IMR-90 (cell line): ENCODE data around the gene PHF11. TPM values are rescaled to one million over a fixed set of nuclear protein-coding genes. Genes with fewer than 3 reads are reported as not detected.

ENCODE experiments used
- ATAC-seq: fragments of 200-7000 bp; cut with Tn5 transposase; 2 replicates; pipeline ENCODE4 v1.9.1; 2020; ENCODE audit warnings: low read depth, mild to moderate bottlenecking, moderate library complexity
- BruUV-seq: library from RNA; stranded (reverse); fragments of 400-500 nt; replicated peaks from 2 replicates; lab custom pipeline; 2021; lab: Mats Ljungman, UMichigan
- CTCF ChIA-PET: fragments of 300-600 bp; formaldehyde crosslinking; extraction: SDS; loops from one replicate; lab custom pipeline; 2021; ENCODE audit warnings: antibody characterized with exemption; lab: Yijun Ruan, JAX
- POLR2A ChIA-PET: fragments of 300-600 bp; sonication (Branson Sonifier 250); formaldehyde crosslinking; loops from one replicate; lab custom pipeline; 2022; ENCODE audit warnings: antibody characterized with exemption; ENCODE audit not compliant: unreplicated experiment; lab: Charles Lee
- DNase-seq: peaks from one replicate; pipeline ENCODE4 v3.0.0; 2013
- H2AFZ ChIP-seq: replicated peaks from 2 replicates; pipeline ENCODE3; 2013; ENCODE audit warnings: low read length, mild to moderate bottlenecking; ENCODE audit not compliant: poor library complexity
- H2AK5ac ChIP-seq: 2 replicates; pipeline ENCODE4 v1.6.1; 2013; ENCODE audit warnings: low read depth, low read length, inconsistent platforms
- H2AK9ac ChIP-seq: replicated peaks from 2 replicates; pipeline ENCODE3; 2013; ENCODE audit warnings: mild to moderate bottlenecking, low read depth, low read length, moderate library complexity; ENCODE audit not compliant: poor library complexity
- H2BK120ac ChIP-seq: 2 replicates; pipeline ENCODE4 v1.6.1; 2013; ENCODE audit warnings: low read depth, low read length, inconsistent platforms
- H2BK15ac ChIP-seq: 3 replicates; pipeline ENCODE4 v1.6.1; 2013; ENCODE audit warnings: low read depth, low read length, inconsistent platforms
- H2BK20ac ChIP-seq: 2 replicates; pipeline ENCODE4 v1.6.1; 2013; ENCODE audit warnings: low read depth, mild to moderate bottlenecking, inconsistent platforms, low read length, moderate library complexity
- H2BK5ac ChIP-seq: 2 replicates; pipeline ENCODE4 v1.6.1; 2013; ENCODE audit warnings: mild to moderate bottlenecking, low read depth, low read length, inconsistent platforms; ENCODE audit not compliant: poor library complexity, severe bottlenecking
- H3K14ac ChIP-seq: replicated peaks from 2 replicates; pipeline ENCODE4 v1.6.1; 2013; ENCODE audit warnings: low read depth, low read length, inconsistent platforms
- H3K18ac ChIP-seq: 2 replicates; pipeline ENCODE4 v1.6.1; 2013; ENCODE audit warnings: low read depth, low read length, control low read depth
- H3K23ac ChIP-seq: 2 replicates; pipeline ENCODE4 v1.6.1; 2013; ENCODE audit warnings: low read depth, low read length, inconsistent platforms
- H3K27ac ChIP-seq: 2 replicates; pipeline ENCODE4 v1.5.1; 2013; ENCODE audit warnings: mild to moderate bottlenecking, control low read depth, low read length; ENCODE audit not compliant: insufficient read depth
- H3K27me3 ChIP-seq: 2 replicates; pipeline ENCODE4 v1.6.1; 2013; ENCODE audit warnings: low read length; ENCODE audit not compliant: control insufficient read depth, insufficient read depth
- H3K36me3 ChIP-seq: 2 replicates; pipeline ENCODE4 v1.6.1; 2013; ENCODE audit warnings: low read length, mixed read lengths; ENCODE audit not compliant: control insufficient read depth, insufficient read depth
- H3K4ac ChIP-seq: 2 replicates; pipeline ENCODE4 v1.6.1; 2013; ENCODE audit warnings: low read depth, low read length, inconsistent platforms
- H3K4me1 ChIP-seq: 2 replicates; pipeline ENCODE4 v1.6.1; 2013; ENCODE audit warnings: low read length, mixed read lengths; ENCODE audit not compliant: control insufficient read depth, insufficient read depth
- H3K4me2 ChIP-seq: 2 replicates; pipeline ENCODE4 v1.6.1; 2013; ENCODE audit warnings: low read depth, mild to moderate bottlenecking, control low read depth, low read length, moderate library complexity
- H3K4me3 ChIP-seq: 2 replicates; pipeline ENCODE4 v1.5.1; 2013; ENCODE audit warnings: low read depth, mild to moderate bottlenecking, control low read depth, low read length, moderate library complexity; ENCODE audit not compliant: insufficient read depth
- H3K56ac ChIP-seq: 2 replicates; pipeline ENCODE4 v1.6.1; 2013; ENCODE audit warnings: low read length, inconsistent platforms; ENCODE audit not compliant: insufficient read depth; ENCODE audit errors: extremely low read depth
- H3K79me1 ChIP-seq, 2 experiments: 2 replicates each; pipeline ENCODE4 v1.6.1; 2013; ENCODE audit warnings: low read length in 2 of 2, inconsistent platforms in 1 of 2, low read depth in 1 of 2
- H3K9ac ChIP-seq: 2 replicates; pipeline ENCODE4 v1.6.1; 2013; ENCODE audit warnings: low read depth, low read length, control low read depth
- H3K9me1 ChIP-seq: 2 replicates; pipeline ENCODE4 v1.6.1; 2013; ENCODE audit warnings: low read length, inconsistent platforms; ENCODE audit not compliant: insufficient read depth
- H3K9me3 ChIP-seq: 2 replicates; pipeline ENCODE4 v1.6.1; 2013; ENCODE audit warnings: low read length; ENCODE audit not compliant: control insufficient read depth, insufficient read depth
- H4K20me1 ChIP-seq: 2 replicates; pipeline ENCODE4 v1.6.1; 2013; ENCODE audit warnings: low read length, inconsistent platforms; ENCODE audit not compliant: insufficient read depth
- H4K5ac ChIP-seq: 2 replicates; pipeline ENCODE4 v1.6.1; 2013; ENCODE audit warnings: mild to moderate bottlenecking, low read depth, low read length, control low read depth
- H4K8ac ChIP-seq, 2 experiments: 2 replicates each; pipeline ENCODE4 v1.6.1; 2013; ENCODE audit warnings: low read depth in 2 of 2, low read length in 2 of 2, control low read depth in 1 of 2, inconsistent platforms in 1 of 2
- H4K91ac ChIP-seq: 2 replicates; pipeline ENCODE4 v1.6.1; 2013; ENCODE audit warnings: low read depth, low read length, inconsistent platforms; ENCODE audit not compliant: insufficient read depth
- MAZ ChIP-seq: IDR thresholded peaks from 2 replicates; pipeline ENCODE4 v1.6.1; 2012; ENCODE audit warnings: low read depth, mild to moderate bottlenecking, low read length, improper control_type of control experiment, moderate library complexity, borderline replicate concordance
- MXI1 ChIP-seq: IDR thresholded peaks from 2 replicates; pipeline ENCODE4 v1.6.1; 2012; ENCODE audit warnings: low read depth, mild to moderate bottlenecking, low read length, moderate library complexity, borderline replicate concordance
- RAD21 ChIP-seq: IDR thresholded peaks from 2 replicates; pipeline ENCODE4 v1.6.1; 2012; ENCODE audit warnings: low read length, improper control_type of control experiment
- SMC3 ChIP-seq: fragments of 150-350 bp; IDR thresholded peaks from 2 replicates; pipeline ENCODE4 v1.6.1; 2016; ENCODE audit warnings: low read depth, mild to moderate bottlenecking, antibody characterized with exemption, low read length, moderate library complexity
- WGBS, 2 experiments: methylation state at CpG; one replicate each; pipeline versions ENCODE4 v1.1.5 to v1.1.7; 2013; ENCODE audit warnings: missing lambda C conversion rate in 2 of 2; ENCODE audit not compliant: insufficient read length in 1 of 2; ENCODE audit errors: extremely low coverage in 2 of 2; 5-methylcytosine and 5-hydroxymethylcytosine counted together
- dilution Hi-C: fragments of 300-500 bp; cut with HindIII; formaldehyde crosslinking; loops from one replicate; pipeline ENCODE4 v1.14.3; 2018; ENCODE audit warnings: low sequenced_read_pairs; ENCODE audit not compliant: unreplicated experiment
- in situ Hi-C: fragments of 300-500 bp; cut with MboI; formaldehyde crosslinking; loops from 3 replicates; pipeline ENCODE4 v1.14.3; 2019; ENCODE audit warnings: low sequenced_read_pairs, inconsistent platforms, mixed read lengths
- intact Hi-C: fragments of 100-400 bp; cut with micrococcal nuclease; formaldehyde crosslinking; loops from 2 replicates; pipeline ENCODE4 v1.10.0; 2022
- polyA plus RNA-seq, 3 experiments: library from polyadenylated mRNA; depleted of rRNA; stranded (reverse); fragments of >200 nt; gene quantifications; 2 replicates each; pipeline ENCODE4 v1.2.3, GENCODE V29; 2012; ENCODE audit warnings: low replicate concordance in 1 of 3
- total RNA-seq: library from RNA; depleted of rRNA; stranded (reverse); fragments of >200 nt; gene quantifications from 2 replicates; pipeline ENCODE4 v1.2.3, GENCODE V29; 2012
- TF ChIP-seq, protein P1 (sequence below): fragments of 150-350 bp; IDR thresholded peaks from 2 replicates; pipeline ENCODE4 v1.6.1; 2016; ENCODE audit warnings: low read depth, mild to moderate bottlenecking, low read length, moderate library complexity, borderline replicate concordance

The PHF11 gene
- total and polyA plus RNA-seq, 2 of the 4 experiments (the other 2 are of a cell fraction), result 3.9 to 15.4 TPM

- Histone ChIP-seq H3K4ac (no peak overlapping the region), H2BK20ac (no peak overlapping the region), H3K56ac (no peak overlapping the region), H3K79me1 (peaks cover 0 to 11% of the 10 kb centered on the region in 2 experiments; a peak in 2 of 4 replicates), H3K14ac (no peak overlapping the region), H3K9me1 (peaks cover 4% of the 10 kb centered on the region), H3K4me2 (no peak overlapping the region), H3K9me3 (no peaks in the 10 kb centered on the region), H2AK5ac (no peak overlapping the region), H3K27ac (no peak overlapping the region), H4K20me1 (no peaks in the 10 kb centered on the region), H4K5ac (no peak overlapping the region), H3K36me3 (peaks cover 17% of the 10 kb centered on the region), H4K8ac (no peak overlapping the region), H2BK120ac (no peak overlapping the region), H2BK15ac (no peak overlapping the region), H3K18ac (no peak overlapping the region), H3K9ac (no peak overlapping the region), H2AK9ac (no peak overlapping the region), H3K4me1 (peaks cover 7% of the 10 kb centered on the region), H2AFZ (no peak overlapping the region), H4K91ac (no peak overlapping the region), H3K4me3 (no peak overlapping the region), H3K27me3 (no peaks in the 10 kb centered on the region), H2BK5ac (no peak overlapping the region), H3K23ac (no peak overlapping the region)
- no CpG with 5 or more reads among the region's 3 CpGs for WGBS, 2 experiments
- TF ChIP-seq RAD21 (no peak), MAZ (no peak), SMC3 (no peak), MXI1 (no peak)
- TF ChIP-seq, protein P1, sequence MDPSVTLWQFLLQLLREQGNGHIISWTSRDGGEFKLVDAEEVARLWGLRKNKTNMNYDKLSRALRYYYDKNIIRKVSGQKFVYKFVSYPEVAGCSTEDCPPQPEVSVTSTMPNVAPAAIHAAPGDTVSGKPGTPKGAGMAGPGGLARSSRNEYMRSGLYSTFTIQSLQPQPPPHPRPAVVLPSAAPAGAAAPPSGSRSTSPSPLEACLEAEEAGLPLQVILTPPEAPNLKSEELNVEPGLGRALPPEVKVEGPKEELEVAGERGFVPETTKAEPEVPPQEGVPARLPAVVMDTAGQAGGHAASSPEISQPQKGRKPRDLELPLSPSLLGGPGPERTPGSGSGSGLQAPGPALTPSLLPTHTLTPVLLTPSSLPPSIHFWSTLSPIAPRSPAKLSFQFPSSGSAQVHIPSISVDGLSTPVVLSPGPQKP, result no peak
- POLR2A ChIA-PET, result no interaction called here
- dilution Hi-C loops, result no loop called here
- in situ Hi-C loops, result no loop called here
- no peak for ATAC-seq
- CTCF ChIA-PET, result no interaction called here
- DNase-seq, result no peak
- intact Hi-C loops, result no loop called here
- BruUV-seq, result no TSS peak
Observed at GRCh38 chr13:49559006-49559405, 63.3 kb downstream of the PHF11 start.
